Measurements from ENCODE around the gene ZNF211.

ZNF211 gene

DNA sequence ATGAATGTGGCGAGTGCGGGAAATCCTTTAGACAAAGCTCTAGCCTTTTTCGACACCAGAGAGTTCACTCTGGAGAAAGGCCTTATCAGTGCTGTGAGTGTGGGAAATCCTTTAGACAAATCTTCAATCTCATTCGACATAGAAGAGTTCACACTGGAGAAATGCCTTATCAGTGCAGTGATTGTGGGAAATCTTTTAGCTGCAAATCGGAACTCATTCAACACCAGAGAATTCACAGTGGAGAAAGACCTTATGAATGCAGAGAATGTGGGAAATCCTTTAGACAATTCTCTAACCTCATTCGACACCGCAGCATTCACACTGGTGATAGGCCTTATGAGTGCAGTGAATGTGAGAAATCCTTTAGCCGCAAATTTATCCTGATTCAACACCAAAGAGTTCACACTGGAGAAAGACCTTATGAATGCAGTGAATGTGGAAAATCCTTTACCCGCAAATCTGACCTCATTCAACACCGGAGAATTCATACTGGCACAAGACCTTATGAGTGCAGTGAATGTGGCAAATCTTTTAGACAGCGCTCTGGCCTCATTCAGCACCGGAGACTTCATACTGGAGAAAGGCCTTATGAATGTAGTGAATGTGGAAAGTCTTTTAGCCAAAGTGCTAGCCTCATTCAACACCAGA lies 54.5 kb downstream of the ZNF211 start:
- TF ChIP-seq, protein P1, sequence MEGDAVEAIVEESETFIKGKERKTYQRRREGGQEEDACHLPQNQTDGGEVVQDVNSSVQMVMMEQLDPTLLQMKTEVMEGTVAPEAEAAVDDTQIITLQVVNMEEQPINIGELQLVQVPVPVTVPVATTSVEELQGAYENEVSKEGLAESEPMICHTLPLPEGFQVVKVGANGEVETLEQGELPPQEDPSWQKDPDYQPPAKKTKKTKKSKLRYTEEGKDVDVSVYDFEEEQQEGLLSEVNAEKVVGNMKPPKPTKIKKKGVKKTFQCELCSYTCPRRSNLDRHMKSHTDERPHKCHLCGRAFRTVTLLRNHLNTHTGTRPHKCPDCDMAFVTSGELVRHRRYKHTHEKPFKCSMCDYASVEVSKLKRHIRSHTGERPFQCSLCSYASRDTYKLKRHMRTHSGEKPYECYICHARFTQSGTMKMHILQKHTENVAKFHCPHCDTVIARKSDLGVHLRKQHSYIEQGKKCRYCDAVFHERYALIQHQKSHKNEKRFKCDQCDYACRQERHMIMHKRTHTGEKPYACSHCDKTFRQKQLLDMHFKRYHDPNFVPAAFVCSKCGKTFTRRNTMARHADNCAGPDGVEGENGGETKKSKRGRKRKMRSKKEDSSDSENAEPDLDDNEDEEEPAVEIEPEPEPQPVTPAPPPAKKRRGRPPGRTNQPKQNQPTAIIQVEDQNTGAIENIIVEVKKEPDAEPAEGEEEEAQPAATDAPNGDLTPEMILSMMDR (IDR thresholded peaks at IDR 0.05; ENCODE audit: insufficient read depth, low read depth, low read length, missing control alignments) = no peak
- no peak overlapping the region for H3K4me3 ChIP-seq (ENCODE audit: low read depth, low read length)
- no peak for DNase-seq (ENCODE audit: low read depth)

DNA sequence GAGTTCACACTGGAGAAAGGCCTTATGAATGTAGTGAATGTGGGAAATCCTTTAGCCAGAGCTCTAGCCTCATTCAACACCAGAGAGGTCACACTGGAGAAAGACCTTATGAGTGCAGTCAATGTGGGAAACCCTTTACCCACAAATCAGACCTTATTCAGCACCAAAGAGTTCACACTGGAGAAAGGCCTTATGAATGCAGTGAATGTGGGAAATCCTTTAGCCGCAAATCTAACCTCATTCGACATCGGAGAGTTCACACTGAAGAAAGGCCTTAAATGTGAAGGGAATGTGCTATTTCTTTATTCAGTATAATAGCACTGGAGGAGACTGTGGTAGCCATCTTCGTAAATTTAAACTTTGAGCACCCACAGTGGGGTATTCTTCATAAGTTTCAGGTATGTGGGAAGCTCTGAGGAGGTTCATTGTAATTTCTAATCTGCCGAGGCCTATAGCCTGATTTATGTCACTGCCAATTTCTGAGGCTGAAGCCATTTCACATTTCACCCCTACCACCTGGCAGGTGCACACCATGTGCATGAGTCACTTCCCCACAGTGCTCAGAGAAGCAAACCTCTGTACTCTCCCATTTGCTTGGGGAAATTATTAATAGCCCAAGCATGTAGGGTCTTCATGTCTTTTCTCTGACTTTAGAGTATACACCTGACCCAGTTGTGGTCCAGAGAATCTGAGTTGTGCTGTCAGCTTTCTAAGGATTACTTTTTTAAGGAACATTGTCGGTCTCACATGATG lies 55.2 kb downstream of the ZNF211 start:
- TF ChIP-seq, protein P1 (IDR thresholded peaks at IDR 0.05; ENCODE audit: insufficient read depth, low read depth, low read length, missing control alignments) = no peak
- DNase-seq (ENCODE audit: low read depth) = no peak
- no peak overlapping the region for H3K4me3 ChIP-seq (ENCODE audit: low read depth, low read length)

DNA sequence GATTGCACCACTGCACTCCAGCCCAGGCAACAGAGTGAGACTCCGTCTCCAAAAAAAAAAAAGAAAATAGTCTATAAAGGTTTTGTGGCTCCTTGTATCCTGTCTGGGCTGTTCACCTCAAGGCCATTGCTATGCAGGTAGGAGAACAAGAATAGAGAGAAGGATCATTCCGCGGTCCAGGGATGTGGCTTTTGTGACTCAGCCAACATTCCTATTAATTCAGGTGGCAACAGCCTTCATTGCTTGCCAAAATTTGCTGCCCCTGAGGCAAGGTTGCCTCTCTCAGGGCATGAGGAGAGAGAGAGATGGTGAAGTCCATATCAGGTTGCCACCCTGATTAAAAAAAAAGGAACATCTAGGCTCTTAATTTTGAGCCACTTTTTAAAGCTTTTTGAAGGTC lies 56.8 kb downstream of the ZNF211 start:
- DNase-seq (ENCODE audit: low read depth) = no peak
- TF ChIP-seq, protein P1 (IDR thresholded peaks at IDR 0.05; ENCODE audit: insufficient read depth, low read depth, low read length, missing control alignments) = no peak
- H3K4me3 ChIP-seq (ENCODE audit: low read depth, low read length) = no peak overlapping the region
